ENCODE results near the gene LRMDA. TPM values are rescaled to one million over a fixed set of nuclear protein-coding genes. Genes with fewer than 3 reads are reported as not detected.

LRMDA gene
- total and polyA plus RNA-seq, 7 donors: 1.0 to 5.7 (median 2.5) TPM

DNA sequence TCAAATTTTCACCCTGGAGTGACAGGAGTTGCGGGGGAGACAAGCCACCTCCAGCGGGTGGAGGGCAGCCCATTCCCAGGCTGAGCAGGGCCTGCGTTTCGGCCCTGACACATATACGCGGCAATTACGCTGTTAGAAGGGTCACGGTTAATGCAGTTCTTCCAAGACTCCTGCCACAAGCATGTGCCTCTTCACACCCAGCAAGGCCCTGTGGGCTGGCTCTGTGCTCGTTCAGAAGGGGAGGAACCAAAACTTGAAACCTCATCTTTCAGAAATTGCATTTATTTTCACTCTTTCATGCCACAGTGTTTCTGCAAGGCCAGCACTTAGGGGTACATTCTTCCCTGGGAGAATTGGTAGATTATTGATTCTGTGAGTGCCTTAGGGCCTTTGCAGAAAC, 24.7 kb downstream of the LRMDA start:
- DNase-seq (no peak), ATAC-seq (no peak)
- no peaks in the 10 kb centered on the region for H3K36me3 ChIP-seq (ENCODE audit: insufficient read depth in 1 of 2, low read depth in 1 of 2)
- no peaks in the 10 kb centered on the region for H3K9me3 ChIP-seq
- no peaks in the 10 kb centered on the region for H3K4me1 ChIP-seq
- TF ChIP-seq, protein P1, sequence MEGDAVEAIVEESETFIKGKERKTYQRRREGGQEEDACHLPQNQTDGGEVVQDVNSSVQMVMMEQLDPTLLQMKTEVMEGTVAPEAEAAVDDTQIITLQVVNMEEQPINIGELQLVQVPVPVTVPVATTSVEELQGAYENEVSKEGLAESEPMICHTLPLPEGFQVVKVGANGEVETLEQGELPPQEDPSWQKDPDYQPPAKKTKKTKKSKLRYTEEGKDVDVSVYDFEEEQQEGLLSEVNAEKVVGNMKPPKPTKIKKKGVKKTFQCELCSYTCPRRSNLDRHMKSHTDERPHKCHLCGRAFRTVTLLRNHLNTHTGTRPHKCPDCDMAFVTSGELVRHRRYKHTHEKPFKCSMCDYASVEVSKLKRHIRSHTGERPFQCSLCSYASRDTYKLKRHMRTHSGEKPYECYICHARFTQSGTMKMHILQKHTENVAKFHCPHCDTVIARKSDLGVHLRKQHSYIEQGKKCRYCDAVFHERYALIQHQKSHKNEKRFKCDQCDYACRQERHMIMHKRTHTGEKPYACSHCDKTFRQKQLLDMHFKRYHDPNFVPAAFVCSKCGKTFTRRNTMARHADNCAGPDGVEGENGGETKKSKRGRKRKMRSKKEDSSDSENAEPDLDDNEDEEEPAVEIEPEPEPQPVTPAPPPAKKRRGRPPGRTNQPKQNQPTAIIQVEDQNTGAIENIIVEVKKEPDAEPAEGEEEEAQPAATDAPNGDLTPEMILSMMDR (IDR thresholded peaks at IDR 0.05): no peak
- peaks cover 0 to 8% (median 0%) of the 10 kb centered on the region in 3 donors for H3K27me3 ChIP-seq (ENCODE audit: insufficient read depth in 3 of 3, low read length in 2 of 3)
- H3K27ac ChIP-seq: no peak overlapping the region
- WGBS, 3 donors: 77 to 84% (median 78%) methylated on average over 9 of the region's 9 CpGs
- intact Hi-C loops (cut with DNase I): no loop called here
- no peak overlapping the region for H3K4me3 ChIP-seq

GRCh38 chr10:75460059-75460458, 28.6 kb downstream of the LRMDA start:
- DNase-seq (no peak), ATAC-seq (no peak)
- TF ChIP-seq, protein P1 (IDR thresholded peaks at IDR 0.05): no peak
- intact Hi-C loops (cut with DNase I): no loop called here
- Histone ChIP-seq H3K4me3 (no peak overlapping the region), H3K36me3 (ENCODE audit: insufficient read depth in 1 of 2, low read depth in 1 of 2) (no peaks in the 10 kb centered on the region), H3K27ac (no peak overlapping the region), H3K27me3 (ENCODE audit: insufficient read depth in 3 of 3, low read length in 2 of 3) (no peaks in the 10 kb centered on the region), H3K9me3 (no peaks in the 10 kb centered on the region), H3K4me1 (no peaks in the 10 kb centered on the region)
- WGBS, 3 donors: 97 to 99% (median 98%) methylated on average over 1 of the region's 1 CpG

DNA sequence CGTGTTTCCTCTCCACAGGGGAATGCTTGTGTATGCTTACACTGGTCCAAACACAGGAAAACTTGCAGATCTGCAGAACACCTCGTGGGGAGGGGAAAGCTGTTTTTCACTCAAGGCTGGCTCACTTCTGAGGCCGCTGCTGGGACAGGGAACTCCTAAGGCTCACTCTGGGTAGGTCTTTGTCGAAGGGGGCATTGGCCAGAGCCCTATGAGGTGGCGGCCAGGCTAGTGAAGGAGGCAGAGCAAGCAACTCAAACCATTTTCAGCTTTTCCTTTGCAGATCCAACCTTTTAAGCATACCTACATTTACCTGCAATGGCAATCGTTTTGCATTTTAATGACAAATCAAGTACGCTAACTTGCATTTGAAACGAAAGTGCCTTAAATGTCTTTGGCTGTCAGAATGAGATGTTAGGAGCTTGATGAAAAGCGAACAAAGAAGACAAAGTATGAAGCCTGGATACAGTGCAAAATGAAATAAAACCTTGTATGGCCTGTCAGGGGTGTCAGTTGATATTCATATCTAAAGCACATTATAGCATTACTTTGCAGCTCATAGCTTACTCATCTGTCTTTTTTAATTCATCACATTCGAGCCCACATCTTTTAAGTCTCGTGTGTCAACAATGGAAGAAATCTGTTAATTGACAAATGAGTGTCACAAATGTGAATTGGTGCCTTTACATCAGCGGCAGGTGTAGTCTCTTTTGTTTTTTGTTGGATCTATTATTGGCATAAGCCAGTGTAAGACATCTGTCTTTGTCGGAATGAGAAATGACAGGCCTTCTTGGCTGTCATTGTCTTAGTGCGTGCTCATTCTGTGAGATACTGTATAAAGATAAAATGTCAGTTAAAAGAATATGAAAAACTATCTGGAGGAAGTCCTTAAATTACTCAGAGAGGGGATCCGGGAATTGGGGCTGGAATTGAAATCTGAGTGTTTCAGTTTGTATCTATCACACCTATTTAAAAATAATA, 30.5 kb downstream of the LRMDA start:
- H3K9me3 ChIP-seq: no peaks in the 10 kb centered on the region

DNA sequence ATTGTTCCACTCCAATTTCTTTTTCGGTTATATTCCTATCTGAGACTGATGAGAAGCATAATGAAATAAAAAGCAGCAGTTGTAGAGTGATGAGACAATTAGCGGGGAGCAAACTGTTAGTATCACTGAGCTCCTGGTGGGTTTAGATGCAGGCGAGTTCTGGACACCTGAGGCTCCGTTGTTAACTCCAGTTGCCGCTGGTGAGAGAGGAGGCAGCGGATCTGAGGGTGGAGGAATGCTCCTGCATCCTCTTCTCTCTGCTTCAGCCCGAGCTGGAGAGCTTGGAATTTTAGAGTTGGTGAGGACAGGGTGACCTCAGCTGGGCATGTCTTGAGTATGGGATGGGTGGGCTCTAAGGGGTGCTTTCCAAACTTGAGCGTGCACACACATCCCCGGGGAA, 31.4 kb downstream of the LRMDA start:
- no peak for DNase-seq
- intact Hi-C loops (cut with DNase I): no loop called here
- TF ChIP-seq, protein P1 (IDR thresholded peaks at IDR 0.05): no peak
- Histone ChIP-seq H3K27me3 (ENCODE audit: insufficient read depth in 3 of 3, low read length in 2 of 3) (no peaks in the 10 kb centered on the region), H3K4me3 (no peak overlapping the region), H3K36me3 (ENCODE audit: insufficient read depth in 1 of 2, low read depth in 1 of 2) (no peaks in the 10 kb centered on the region), H3K27ac (no peak overlapping the region), H3K9me3 (no peaks in the 10 kb centered on the region), H3K4me1 (no peaks in the 10 kb centered on the region)
- 85 to 87% (median 86%) methylated on average over 9 of the region's 9 CpGs for WGBS, 3 donors
- no peak for ATAC-seq

More for the DNA sequence above, 30.5 kb downstream of the LRMDA start:
- TF ChIP-seq, protein P1 (IDR thresholded peaks at IDR 0.05): no peak
- H3K4me3 ChIP-seq: no peak overlapping the region
- H3K27me3 ChIP-seq (ENCODE audit: insufficient read depth in 3 of 3, low read length in 2 of 3): no peaks in the 10 kb centered on the region
- intact Hi-C loops (cut with DNase I): no loop called here
- H3K27ac ChIP-seq: no peak overlapping the region
- 64 to 69% (median 64%) methylated on average over 15 of the region's 15 CpGs for WGBS, 3 donors
- H3K36me3 ChIP-seq (ENCODE audit: insufficient read depth in 1 of 2, low read depth in 1 of 2): no peaks in the 10 kb centered on the region
- DNase-seq (no peak), ATAC-seq (no peak)
- no peaks in the 10 kb centered on the region for H3K4me1 ChIP-seq
